Dedifferentiated amniotic fluid mesenchymal stem cell (primary cell): ENCODE results near the gene BTG1.
"Not testable (repeated sequence)": the region's sequence is repeated elsewhere in the genome, so short reads cannot be mapped to it uniquely, and the experiment has no call there.

ENCODE experiments used
- DNase-seq: peaks from one replicate; pipeline ENCODE4 v3.0.0-alpha.2; 2016; ENCODE audit errors: extremely low spot score

BTG1 gene

DNA sequence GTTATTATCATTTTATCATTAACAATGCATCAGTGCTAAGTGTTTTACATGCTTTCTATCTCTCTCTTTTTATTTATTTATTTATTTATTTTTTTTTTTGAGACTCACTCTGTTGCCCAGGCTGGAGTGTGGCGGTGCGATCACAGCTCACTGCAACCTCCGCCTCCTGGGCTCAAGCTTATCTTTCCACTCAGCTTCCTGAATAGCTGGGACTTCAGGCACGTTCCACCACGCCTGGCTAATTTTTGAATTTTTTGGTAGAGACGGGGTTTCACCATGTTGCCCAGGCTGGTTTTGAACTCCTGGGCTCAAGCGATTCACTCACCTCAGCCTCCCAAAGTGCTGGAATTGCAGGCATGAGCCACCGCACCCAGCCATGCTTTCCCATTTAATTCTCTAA, 3.9 kb upstream of the BTG1 start:
- DNase-seq: no peak

DNA sequence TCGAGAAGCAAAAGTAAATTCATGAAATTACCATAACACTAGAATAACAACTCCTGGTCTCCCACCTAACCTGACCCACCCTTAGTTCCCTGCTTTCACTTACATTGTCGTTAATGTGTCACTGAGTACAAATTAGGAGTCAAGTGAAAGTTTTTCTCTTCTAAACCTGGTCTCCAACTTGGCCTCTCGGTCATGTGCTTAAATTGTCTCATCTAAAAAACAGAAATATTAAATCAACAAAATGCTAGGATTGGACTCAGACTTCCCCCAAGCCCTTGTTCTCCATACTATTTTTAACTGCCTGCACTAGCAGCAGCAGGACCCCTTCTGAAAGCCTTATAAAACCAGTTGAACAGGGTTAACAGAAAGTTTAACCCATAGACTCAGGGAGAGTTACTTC, 1.8 kb upstream of the BTG1 start:
- no peak for DNase-seq

DNA sequence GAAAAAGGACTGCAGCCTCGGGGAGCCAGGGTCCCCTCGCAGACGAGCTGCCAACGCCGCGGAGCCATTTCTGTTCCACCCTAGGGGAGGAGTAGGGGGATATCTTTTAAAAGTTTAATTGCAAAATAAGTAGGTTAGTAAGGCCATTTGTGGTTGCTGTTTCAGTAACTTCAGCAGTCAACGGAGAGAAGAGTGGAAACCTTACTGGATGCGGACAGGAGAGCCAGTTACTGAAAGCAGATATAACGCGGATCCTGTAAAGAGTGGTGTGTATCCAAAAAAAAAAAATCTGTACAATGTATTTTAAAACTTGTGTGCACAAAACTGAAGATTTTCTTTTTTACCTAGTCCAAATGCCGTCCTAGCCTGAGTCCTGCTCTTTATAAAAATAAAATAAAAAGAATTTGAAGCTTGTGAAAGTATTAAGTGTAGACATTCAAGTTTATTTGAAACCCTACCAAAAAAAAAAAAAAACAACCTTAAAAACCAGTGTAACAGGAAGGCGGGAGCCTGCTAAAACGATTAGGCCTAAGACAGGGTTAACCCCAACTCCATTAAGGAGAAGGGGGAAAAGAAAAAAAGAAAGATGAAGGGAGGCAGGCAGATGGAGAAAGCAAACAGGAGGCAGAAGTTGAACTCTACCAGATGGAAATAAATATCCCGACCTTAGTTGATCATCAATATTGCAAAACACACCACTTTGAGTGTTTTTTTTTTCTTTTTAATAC, 1.0 kb upstream of the BTG1 start:
- no peak for DNase-seq

DNA sequence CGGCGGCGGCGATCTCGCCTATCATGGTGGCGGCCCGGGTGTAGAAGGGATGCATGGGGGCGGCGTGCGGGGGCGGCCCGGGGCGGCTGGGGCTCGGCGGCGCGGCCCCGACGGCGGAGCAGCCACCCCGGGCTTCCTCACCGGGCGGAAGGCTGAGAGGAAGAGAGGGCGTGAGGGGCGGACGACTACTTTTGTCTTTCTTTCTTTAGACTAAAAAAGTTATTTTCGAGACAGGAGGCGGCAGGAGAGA, 240 bp downstream of the BTG1 start:
- DNase-seq: no peak

DNA sequence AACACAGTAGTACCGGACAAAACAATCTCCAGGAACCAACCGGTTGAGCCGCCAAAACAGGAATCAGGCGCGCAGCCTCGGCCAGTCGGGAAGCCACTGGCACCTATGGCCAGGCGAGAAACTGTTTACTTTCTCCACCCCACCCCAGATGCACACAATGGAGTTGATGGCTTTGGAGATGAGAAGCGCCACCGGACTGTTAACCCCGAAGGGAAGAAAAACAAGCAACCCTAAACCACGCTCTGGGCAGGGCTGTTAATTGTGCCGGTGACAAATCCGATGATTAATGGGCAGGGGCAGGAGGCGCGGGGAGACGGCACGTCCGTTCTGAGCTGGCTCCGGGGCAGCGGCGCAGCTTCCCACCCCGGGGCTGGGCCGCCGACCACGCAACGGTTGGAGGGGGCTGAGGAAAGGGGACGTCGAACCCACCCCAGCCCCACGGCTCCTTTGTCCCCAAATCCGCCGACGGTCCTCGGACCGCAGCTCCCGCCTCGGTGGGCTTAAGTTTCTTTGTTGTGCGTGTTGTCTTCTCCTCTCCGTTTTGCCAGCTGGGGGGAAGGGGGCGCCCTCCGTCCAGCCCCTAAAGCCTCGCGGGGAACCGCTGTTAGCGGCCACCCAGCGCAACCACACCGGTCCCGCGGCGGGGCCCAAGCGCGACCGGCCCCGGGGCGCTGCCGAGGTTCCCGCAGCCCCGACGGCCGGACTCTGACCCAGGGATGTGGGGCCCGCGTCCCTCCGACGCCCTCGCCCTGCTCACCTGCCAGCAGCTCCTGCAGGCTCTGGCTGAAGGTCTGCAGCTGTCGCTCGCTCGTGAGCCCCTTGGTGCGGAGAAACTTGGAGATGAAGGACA, 790 bp downstream of the BTG1 start:
- DNase-seq: no peak

DNA sequence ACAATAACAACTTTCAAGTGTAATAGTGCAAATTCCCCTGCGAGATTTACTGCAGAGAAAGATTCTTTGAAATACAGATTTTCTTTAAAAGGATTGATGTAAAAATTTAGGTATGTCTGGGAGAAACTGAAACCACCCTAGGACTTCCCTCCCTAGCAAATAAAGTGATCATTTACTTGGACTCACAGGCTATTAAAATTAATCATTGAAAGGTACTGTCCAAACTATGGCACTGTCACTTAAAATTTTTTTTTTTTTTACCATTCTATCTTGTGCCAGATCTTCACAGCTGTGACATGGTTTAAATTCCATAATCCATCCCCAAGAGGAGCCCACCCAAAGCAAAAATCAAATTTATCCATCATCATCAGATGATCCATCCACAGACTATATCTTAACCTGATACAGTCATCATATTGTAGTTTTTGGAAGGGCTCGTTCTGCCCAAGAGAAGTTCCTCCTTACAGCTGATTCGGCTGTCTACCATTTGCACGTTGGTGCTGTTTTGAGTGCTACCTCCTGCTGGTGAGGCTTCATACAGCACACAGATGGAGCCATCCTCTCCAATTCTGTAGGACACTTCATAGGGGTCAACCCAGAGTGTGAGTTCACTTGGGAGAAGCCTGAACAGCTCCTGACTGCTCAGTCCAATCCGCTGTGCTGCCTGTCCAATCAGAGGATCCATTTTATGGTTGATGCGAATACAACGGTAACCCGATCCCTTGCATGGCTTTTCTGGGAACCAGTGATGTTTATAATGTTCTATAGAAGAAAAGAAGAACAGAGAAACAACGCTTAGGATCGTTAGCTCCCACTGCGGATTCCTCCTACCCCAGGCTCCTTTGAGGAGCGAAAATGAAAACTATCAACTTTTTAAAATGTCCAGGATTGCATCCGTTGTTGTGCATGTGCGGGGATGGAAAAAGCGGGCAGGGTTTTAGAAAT, 1.7 kb downstream of the BTG1 start:
- DNase-seq: peak; percentile 96

DNA sequence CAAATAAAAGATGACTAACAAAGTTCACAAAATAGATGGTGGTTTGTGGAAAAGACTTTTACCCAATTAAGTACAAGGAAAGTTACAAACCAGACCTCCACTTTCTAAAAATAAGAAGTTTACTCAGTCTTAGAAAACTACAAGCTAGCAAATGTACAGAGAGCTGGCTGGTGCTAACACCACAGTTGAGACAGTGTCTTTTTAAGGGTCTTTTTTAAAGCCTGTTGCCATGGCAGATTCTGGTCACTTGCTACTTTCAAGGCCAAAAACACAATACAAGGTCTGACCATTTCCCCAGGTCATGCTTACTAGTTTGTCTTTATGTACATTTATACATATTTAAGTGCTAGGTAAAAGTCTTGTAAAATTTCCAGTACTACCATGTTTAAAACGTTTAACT, 2.4 kb downstream of the BTG1 start:
- no peak for DNase-seq

DNA sequence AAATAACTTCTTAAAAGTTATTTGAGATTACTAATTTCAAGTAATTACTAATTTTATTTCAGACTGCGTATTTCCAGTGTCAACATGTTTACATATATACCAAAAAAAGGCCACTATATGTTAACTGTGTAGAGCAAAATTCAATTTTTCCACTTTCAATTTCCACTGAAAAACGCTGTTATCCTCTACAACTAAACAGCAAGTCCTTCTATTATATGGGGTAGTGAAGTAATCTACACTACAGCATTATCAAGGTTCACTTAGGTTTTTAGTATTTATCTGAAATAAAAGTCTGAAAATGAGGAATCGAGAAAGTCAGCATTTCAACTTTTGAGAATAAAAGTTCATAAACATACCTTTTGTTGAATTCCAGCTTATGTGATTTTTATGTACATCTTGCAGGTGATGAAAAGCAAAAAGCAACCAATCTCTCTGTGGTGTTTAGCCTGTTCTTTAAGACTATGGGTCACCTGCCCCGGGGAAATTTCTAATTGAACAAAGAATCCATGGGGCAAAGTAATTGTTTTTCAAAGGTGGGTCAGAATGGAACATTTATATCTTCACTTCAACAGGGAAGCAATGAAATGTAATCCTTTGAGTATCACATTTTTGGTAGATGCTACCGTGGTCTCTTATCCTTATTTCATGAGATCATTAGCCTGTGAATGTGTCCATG, 3.3 kb downstream of the BTG1 start:
- no peak for DNase-seq

DNA sequence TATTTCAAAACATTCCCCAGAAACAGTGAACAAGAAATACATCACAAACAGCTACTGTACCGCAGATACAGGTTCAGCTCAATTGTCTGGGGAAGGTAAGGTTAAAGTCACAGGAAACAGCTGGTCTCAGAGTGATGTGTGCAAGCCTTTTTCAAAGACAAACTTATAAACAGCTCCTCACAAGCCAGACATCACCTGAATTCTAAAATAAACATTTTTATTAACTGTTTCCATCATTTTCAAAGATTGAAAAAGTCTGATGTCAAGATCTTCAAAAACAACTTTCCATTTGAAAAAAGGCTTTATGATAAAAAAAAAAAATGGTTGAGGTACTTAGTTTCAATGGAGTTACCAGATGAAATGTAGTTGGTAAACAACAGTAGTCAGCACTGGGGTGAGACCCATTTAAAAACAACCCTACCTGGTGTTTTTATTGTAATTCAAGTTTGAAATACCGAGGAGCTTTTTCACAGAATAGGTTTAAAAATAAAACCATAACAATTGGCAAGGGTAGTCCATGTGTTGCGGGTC, 4.0 kb downstream of the BTG1 start:
- DNase-seq: no peak

GRCh38 chr12:92140896-92141536, 4.6 kb downstream of the BTG1 start:
- no peak for DNase-seq

DNA sequence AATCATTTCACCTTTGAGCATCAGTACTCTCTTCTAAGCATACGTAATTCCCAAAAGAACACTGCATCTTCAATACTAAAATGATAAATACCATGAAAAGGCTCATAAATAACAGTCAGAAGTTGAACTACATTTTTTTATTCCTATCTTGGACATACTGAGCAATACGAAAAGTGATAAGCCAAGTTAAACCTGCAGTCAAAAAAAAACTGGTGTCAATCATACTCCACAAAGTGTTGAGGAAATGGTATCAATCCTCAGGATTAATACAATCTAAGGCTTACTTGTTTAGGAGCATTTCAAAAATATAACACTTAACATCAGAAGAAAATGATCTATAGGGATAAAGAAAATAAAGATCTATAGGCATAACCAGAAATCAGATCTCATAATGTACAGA, 5.5 kb downstream of the BTG1 start:
- no peak for DNase-seq

DNA sequence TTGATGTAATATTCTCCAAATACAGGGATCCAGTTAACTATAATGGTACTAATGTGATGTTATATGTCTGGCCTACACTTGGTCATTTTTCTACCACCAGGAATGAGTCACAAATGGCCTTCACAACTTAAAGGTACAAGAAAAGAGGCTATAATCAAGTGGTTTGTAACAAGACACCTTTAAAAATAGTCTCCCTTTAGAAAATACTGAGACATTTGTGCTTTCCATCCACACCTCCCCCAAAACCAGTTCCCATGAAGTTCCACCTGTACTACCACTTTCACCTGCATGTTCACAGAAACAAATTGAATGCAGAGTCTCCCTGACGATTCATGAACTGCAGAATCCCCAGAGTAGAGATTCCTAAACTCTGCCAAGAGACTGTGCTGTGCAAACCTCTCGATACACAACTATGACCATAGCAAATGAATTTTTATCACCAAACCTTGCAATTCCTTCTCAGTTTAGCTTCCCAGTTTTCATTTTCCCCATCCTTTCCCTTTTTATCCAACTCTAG, 6.0 kb downstream of the BTG1 start:
- no peak for DNase-seq

DNA sequence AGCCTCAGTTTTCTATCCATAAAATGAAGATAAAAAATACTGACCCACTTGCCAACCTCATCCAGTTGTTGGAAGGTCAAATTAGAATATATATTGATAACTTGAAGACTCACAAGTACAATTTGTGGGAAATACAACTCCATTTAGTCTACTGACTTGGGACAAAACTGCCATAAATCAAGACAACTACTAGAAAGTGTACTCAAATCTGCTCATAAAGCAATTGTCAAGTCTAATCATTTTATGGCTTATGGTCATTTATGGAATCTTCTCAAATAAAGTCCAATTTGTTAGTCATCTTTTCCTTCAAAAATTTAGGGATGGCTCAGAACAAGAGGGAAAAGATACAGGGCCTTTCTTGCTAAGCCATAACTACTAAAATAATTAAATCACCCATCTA, 7.0 kb downstream of the BTG1 start:
- no peak for DNase-seq

- DNase-seq: no peak
These were observed 7.5 kb downstream of the BTG1 start for GRCh38 chr12:92138144-92138543.

- DNase-seq: peak; percentile 92
These were observed 8.5 kb downstream of the BTG1 start for GRCh38 chr12:92136965-92137721.

GRCh38 chr12:92136026-92136730, 9.5 kb downstream of the BTG1 start:
- DNase-seq: no peak

DNA sequence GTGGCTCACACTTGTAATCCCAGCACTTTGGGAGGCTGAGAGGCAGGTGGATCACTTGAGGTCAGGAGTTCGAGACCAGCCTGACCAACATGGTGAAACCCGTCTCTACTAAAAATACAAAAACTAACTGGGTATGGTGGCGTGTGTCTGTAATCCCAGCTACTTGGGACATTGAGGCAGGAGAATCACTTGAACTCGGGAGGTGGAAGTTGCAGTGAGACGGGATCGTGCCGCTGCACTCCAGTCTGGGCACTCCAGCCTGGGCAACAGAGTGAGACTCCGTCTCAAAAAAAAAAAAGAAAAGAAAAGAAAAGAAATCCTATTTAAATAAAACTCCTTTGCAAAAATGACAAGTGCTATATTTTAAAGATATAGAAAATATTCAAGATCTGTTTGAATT, 10.1 kb downstream of the BTG1 start:
- not testable (repeated sequence) for DNase-seq

- peak; percentile 69 for DNase-seq
These were observed 10.9 kb downstream of the BTG1 start for GRCh38 chr12:92134638-92135274.
